Activated CD4-positive, alpha-beta T cell treated with anti-CD3 and anti-CD28 coated beads, Interleukin-2, amount 10 ng/mL, durations not matched to agents 7 days and 5 days (primary cell): ENCODE measurements around the gene HLA-DQA2. TPM values are rescaled to one million over a fixed set of nuclear protein-coding genes. Genes with fewer than 3 reads are reported as not detected.

ENCODE experiments used
- CTCF ChIA-PET: fragments of 350-600 bp; sonication (Branson Sonifier 250); formaldehyde crosslinking; loops from one replicate; lab custom pipeline; 2021; ENCODE audit warnings: antibody characterized with exemption; lab: Charles Lee
- POLR2A ChIA-PET: fragments of 350-600 bp; sonication (Branson Sonifier 250); formaldehyde crosslinking; loops from one replicate; lab custom pipeline; 2021; ENCODE audit warnings: antibody characterized with exemption; lab: Charles Lee
- DNase-seq: peaks from one replicate; pipeline ENCODE4 v3.0.0-alpha.2; 2020
- H3K27ac Mint-ChIP-seq: one replicate; pipeline ENCODE4 v1.8.0; 2021; ENCODE audit warnings: mild to moderate bottlenecking, moderate library complexity, mixed read lengths
- H3K27me3 Mint-ChIP-seq: one replicate; pipeline ENCODE4 v1.8.0; 2021; ENCODE audit warnings: mixed read lengths
- H3K36me3 Mint-ChIP-seq: one replicate; pipeline ENCODE4 v1.8.0; 2021; ENCODE audit warnings: low read depth, mixed read lengths
- H3K4me1 Mint-ChIP-seq: one replicate; pipeline ENCODE4 v1.8.0; 2021; ENCODE audit warnings: mixed read lengths
- H3K4me3 Mint-ChIP-seq: one replicate; pipeline ENCODE4 v1.8.0; 2021; ENCODE audit warnings: mild to moderate bottlenecking, moderate library complexity, mixed read lengths
- H3K9me3 Mint-ChIP-seq: one replicate; pipeline ENCODE4 v1.8.0; 2021; ENCODE audit warnings: mixed read lengths
- microRNA-seq: library from miRNA; unstranded; fragments of <30 nt; microRNA quantifications from one replicate; pipeline ENCODE4 v1.2.0, GENCODE V29; 2021; ENCODE audit warnings: borderline microRNAs expressed, borderline replicate concordance
- total RNA-seq, 2 experiments: library from RNA; stranded (reverse); gene quantifications; one replicate each; pipeline ENCODE4 v1.2.3, GENCODE V29; 2021

Gene HLA-DQA2
- total RNA-seq, 2 experiments from 2014 or later = 0.27 to 0.62 TPM

- Mint-ChIP-seq H3K27ac (no peak overlapping the region), H3K4me3 (no peak overlapping the region), H3K4me1 (peaks cover 28% of the 10 kb centered on the region), H3K27me3 (peaks cover 49% of the 10 kb centered on the region), H3K9me3 (no peaks in the 10 kb centered on the region), H3K36me3 (no peaks in the 10 kb centered on the region)
- no peak for DNase-seq
- ChIA-PET CTCF (interaction anchor here (0.5 to 0.9 kb wide), 2 partner anchors 345 to 379 kb away, joined by 3 to 6 read pairs; no protein-coding TSS in a partner anchor), POLR2A (no interaction called here)
Observed at GRCh38 chr6:32792901-32793435, 51.8 kb downstream of the HLA-DQA2 start.

- Mint-ChIP-seq H3K27ac (no peak overlapping the region), H3K27me3 (peaks cover 48% of the 10 kb centered on the region), H3K4me1 (peaks cover 28% of the 10 kb centered on the region), H3K9me3 (peaks cover 7% of the 10 kb centered on the region), H3K4me3 (no peak overlapping the region), H3K36me3 (peaks cover 4% of the 10 kb centered on the region)
- CTCF ChIA-PET = interaction anchor here (0.6 to 1.7 kb wide), 5 partner anchors 8 to 876 kb away, joined by 3 to 5 read pairs (median 4); no protein-coding TSS in a partner anchor
- no peak for DNase-seq
- POLR2A ChIA-PET = no interaction called here
Observed at GRCh38 chr6:32794510-32794909, 53.3 kb downstream of the HLA-DQA2 start.

Small RNAs within 50 kb of the gene (microRNA-seq; reads per million reads assigned to microRNA genes)
- gene MIR3135B = not detected

Other genes starting within 250 kb of the HLA-DQA2 start
- gene HLA-DRB5, start 211.1 kb upstream of the HLA-DQA2 start, total RNA-seq = 10 to 100 TPM; 27.9 to 29.2 TPM
- gene HLA-DRB1, start 151.5 kb upstream of the HLA-DQA2 start, total RNA-seq = 10 to 100 TPM; 51.4 to 55.9 TPM
- gene HLA-DQA1, start 104.0 kb upstream of the HLA-DQA2 start, total RNA-seq = 1 to 10 TPM; 4.7 to 5.2 TPM
- gene HLA-DQB1, start 74.7 kb upstream of the HLA-DQA2 start, total RNA-seq = 10 to 100 TPM; 24.1 to 26.0 TPM
- 1 to 10 TPM; 1.3 to 1.8 TPM for gene HLA-DQB2, start 22.1 kb downstream of the HLA-DQA2 start, total RNA-seq
- gene HLA-DOB, start 75.6 kb downstream of the HLA-DQA2 start, total RNA-seq = 1 to 10 TPM; 2.4 to 2.9 TPM
- gene TAP2, start 97.3 kb downstream of the HLA-DQA2 start, total RNA-seq = 100 to 1,000 TPM; 332 to 337 TPM
- gene PSMB8, start 102.7 kb downstream of the HLA-DQA2 start, total RNA-seq = 100 to 1,000 TPM; 307 to 379 TPM
- 100 to 1,000 TPM; 396 to 441 TPM for gene TAP1, start 112.3 kb downstream of the HLA-DQA2 start, total RNA-seq
- gene PSMB9, start 112.8 kb downstream of the HLA-DQA2 start, total RNA-seq = 100 to 1,000 TPM; 329 to 391 TPM
- 1 to 10 TPM; 8.1 to 8.5 TPM for gene HLA-DMB, start 199.6 kb downstream of the HLA-DQA2 start, total RNA-seq
- gene HLA-DMA, start 211.7 kb downstream of the HLA-DQA2 start, total RNA-seq = 10 to 100 TPM; 24.0 to 26.8 TPM
- gene BRD2, start 227.2 kb downstream of the HLA-DQA2 start, total RNA-seq = 100 to 1,000 TPM; 334 to 383 TPM